K562 (cell line): ENCODE results near the gene WDFY2. TPM values are rescaled to one million over a fixed set of nuclear protein-coding genes. Genes with fewer than 3 reads are reported as not detected.

ENCODE experiments used
- ATAC-seq: fragments of 200-7000 bp; cut with Tn5 transposase; 3 replicates; pipeline ENCODE4 v1.9.1; 2020; ENCODE audit warnings: moderate library complexity
- BruUV-seq: library from RNA; stranded (reverse); fragments of 400-500 nt; replicated peaks from 2 replicates; lab custom pipeline; 2021; lab: Mats Ljungman, UMichigan
- CTCF ChIA-PET: fragments of 300-600 bp; formaldehyde crosslinking; extraction: SDS; loops from one replicate; lab custom pipeline; 2021; ENCODE audit warnings: low intra/inter-chr PET ratio; lab: Yijun Ruan, JAX
- POLR2A ChIA-PET: fragments of 300-600, 350-650 bp; sonication (Branson Sonifier 250); formaldehyde crosslinking; extraction: SDS; loops from one replicate; lab custom pipeline; 2021; ENCODE audit warnings: antibody characterized with exemption, inconsistent platforms; lab: Yijun Ruan, JAX
- DNase-seq, 4 experiments: peaks; one replicate each; pipeline versions ENCODE4 v3.0.0 to v3.0.0-alpha.2; 2011 to 2018; ENCODE audit warnings: low spot score in 3 of 4, mixed read lengths in 3 of 4; ENCODE audit errors: extremely low read depth in 1 of 4
- FAIRE-seq: peaks from 2 replicates; lab custom pipeline; 2011; peaks lifted over from hg19 to GRCh38; lab: Jason Lieb, UNC
- H2AFZ ChIP-seq: 2 replicates; pipeline ENCODE4 v1.6.0; 2011; ENCODE audit warnings: low read depth, low read length, control low read depth, inconsistent platforms
- H3K27ac ChIP-seq: fragments of 200-600 bp; 3 replicates; pipeline ENCODE4 v1.8.0; 2011; ENCODE audit warnings: low read depth, mild to moderate bottlenecking, control low read depth, inconsistent platforms, low read length, moderate library complexity, mixed read lengths; ENCODE audit errors: extremely low read depth
- H3K27me3 ChIP-seq, 2 experiments: fragments of 300-600 bp in 1 of 2; 2 replicates in 1 of 2; 3 replicates in 1 of 2; pipeline versions ENCODE4 v1.6.0 to v1.8.0; 2011; ENCODE audit warnings: inconsistent platforms in 2 of 2, low read length in 2 of 2, mild to moderate bottlenecking in 1 of 2, mixed read lengths in 1 of 2, moderate library complexity in 1 of 2; ENCODE audit not compliant: control insufficient read depth in 2 of 2, insufficient read depth in 2 of 2
- H3K36me3 ChIP-seq: fragments of 300-600 bp; 3 replicates; pipeline ENCODE4 v1.8.0; 2011; ENCODE audit warnings: mild to moderate bottlenecking, low read length, inconsistent platforms; ENCODE audit not compliant: control insufficient read depth, insufficient read depth
- H3K4me1 ChIP-seq, 2 experiments: fragments of 200-600 bp in 1 of 2; replicated peaks in 1 of 2; 2 replicates in 1 of 2; 3 replicates in 1 of 2; pipeline versions ENCODE4 v1.5.1 to v1.8.0; 2011; ENCODE audit warnings: inconsistent platforms in 2 of 2, low read length in 2 of 2, mild to moderate bottlenecking in 1 of 2, mixed read lengths in 1 of 2, moderate library complexity in 1 of 2; ENCODE audit not compliant: control insufficient read depth in 2 of 2, insufficient read depth in 2 of 2
- H3K4me2 ChIP-seq: 2 replicates; pipeline ENCODE4 v1.6.1; 2011; ENCODE audit warnings: low read length, control low read depth, inconsistent platforms, mixed read lengths; ENCODE audit not compliant: insufficient read depth
- H3K4me3 ChIP-seq: fragments of 200-600 bp; sonication (generic), shearing (Covaris generic); 2 replicates; pipeline ENCODE4 v1.5.1; 2016; ENCODE audit warnings: control low read depth, inconsistent platforms
- H3K79me2 ChIP-seq: fragments of 200-600 bp; 3 replicates; pipeline ENCODE4 v1.8.0; 2011; ENCODE audit warnings: low read length, inconsistent platforms; ENCODE audit not compliant: control insufficient read depth, insufficient read depth
- H3K9ac ChIP-seq, 2 experiments: 2 replicates each; pipeline versions ENCODE4 v1.6.0 to v1.6.1; 2011; ENCODE audit warnings: low read depth in 2 of 2, low read length in 2 of 2, control low read depth in 1 of 2, inconsistent platforms in 1 of 2, mild to moderate bottlenecking in 1 of 2, mixed read lengths in 1 of 2; ENCODE audit not compliant: insufficient read depth in 1 of 2
- H3K9me1 ChIP-seq: one replicate; pipeline ENCODE4 v1.6.0; 2011; ENCODE audit warnings: inconsistent platforms, mild to moderate bottlenecking, low read length, moderate library complexity; ENCODE audit not compliant: control insufficient read depth, insufficient read depth
- H3K9me3 ChIP-seq: replicated peaks from 2 replicates; pipeline ENCODE4 v1.5.1; 2011; ENCODE audit warnings: low read depth, low read length, inconsistent platforms; ENCODE audit not compliant: control insufficient read depth, insufficient read depth
- H4K20me1 ChIP-seq: replicated peaks from 2 replicates; pipeline ENCODE4 v1.6.1; 2011; ENCODE audit warnings: low read length, inconsistent platforms, mixed read lengths; ENCODE audit not compliant: control insufficient read depth, insufficient read depth
- CEBPZ ChIP-seq: fragments of 150-350 bp; IDR thresholded peaks from 2 replicates; pipeline ENCODE4 v1.6.1; 2014; ENCODE audit warnings: low read depth, mild to moderate bottlenecking, low read length, borderline replicate concordance
- CHD2 ChIP-seq: IDR thresholded peaks from 2 replicates; pipeline ENCODE4 v1.6.1; 2011; ENCODE audit warnings: low read depth, low read length
- JUNB ChIP-seq: fragments of 450-650 bp; formaldehyde crosslinking; conservative IDR thresholded peaks from 2 replicates; pipeline ENCODE4 v1.4.0; 2020; ENCODE audit warnings: mild to moderate bottlenecking
- POLR2G ChIP-seq: fragments of 200-400 bp; formaldehyde crosslinking; IDR thresholded peaks from 2 replicates; pipeline ENCODE4 v1.6.1; 2017; ENCODE audit warnings: low read depth, mild to moderate bottlenecking, antibody characterized with exemption, low read length, moderate library complexity
- RBM22 ChIP-seq: fragments of 200-400 bp; formaldehyde crosslinking; IDR thresholded peaks from 2 replicates; pipeline ENCODE4 v1.6.1; 2018; ENCODE audit warnings: low read length, low read depth; ENCODE audit not compliant: poor library complexity, severe bottlenecking
- TAF7 ChIP-seq: fragments of 450-650 bp; IDR thresholded peaks from 2 replicates; pipeline ENCODE4 v1.6.1; 2016; ENCODE audit warnings: missing genetic modification characterization, missing compliant biosample characterization
- XRCC5 ChIP-seq: fragments of 200-400 bp; formaldehyde crosslinking; IDR thresholded peaks from 2 replicates; pipeline ENCODE4 v1.6.1; 2017; ENCODE audit warnings: low read depth, mild to moderate bottlenecking, low read length
- ZNF551 ChIP-seq: fragments of 250-450 bp; sonication (Bioruptor Pico); IDR thresholded peaks from 2 replicates; pipeline ENCODE4 v1.5.0; 2021; ENCODE audit warnings: mild to moderate bottlenecking, moderate library complexity
- WGBS: fragments of 100-300 bp; shearing (Covaris generic); methylation state at CpG from one replicate; pipeline ENCODE4 v1.1.6; 2016; ENCODE audit warnings: low coverage, mixed read lengths; ENCODE audit not compliant: insufficient coverage; ENCODE audit errors: missing lambda C conversion rate; 5-methylcytosine and 5-hydroxymethylcytosine counted together
- in situ Hi-C: fragments of 300-500 bp; cut with MboI; formaldehyde crosslinking; loops from 4 replicates; pipeline ENCODE4 v1.15.0; 2018; ENCODE audit warnings: inconsistent platforms, mixed read lengths
- intact Hi-C: fragments of 100-400 bp; cut with micrococcal nuclease; formaldehyde crosslinking; loops from 2 replicates; pipeline ENCODE4 v1.14.2; 2022
- polyA plus RNA-seq, 8 experiments: library from polyadenylated mRNA; depleted of rRNA in 4 of 8; stranded (reverse) in 5 of 8; unstranded in 3 of 8; fragments of >200 nt; fragmentation: Nextera tagmentation in 2 of 8; fragmentation: Illumina TruSeq in 1 of 8; extraction: Ambion mirVana in 2 of 8; extraction: Trizol in 1 of 8; gene quantifications; 2 replicates each; pipeline versions ENCODE4 v1.2.1 to v1.2.3, GENCODE V29; 2011 to 2014; ENCODE audit warnings: inconsistent platforms in 1 of 8, missing spikeins in 1 of 8
- total RNA-seq, 7 experiments: library from RNA; depleted of rRNA in 6 of 7; stranded (reverse); fragments of >200 nt in 6 of 7; fragmentation: Illumina TruSeq in 2 of 7; extraction: Trizol in 2 of 7; gene quantifications; 2 replicates each; pipeline versions ENCODE4 v1.2.1 to v1.2.3, GENCODE V29; 2011 to 2021; ENCODE audit warnings: low replicate concordance in 1 of 7

WDFY2 gene
- total and polyA plus RNA-seq, 9 of the 15 experiments (the other 6 are each of a cell fraction or from before 2014, with no cell fraction given): 0.66 to 6.4 (median 4.4) TPM

- FAIRE-seq (no peak), DNase-seq (no peak), ATAC-seq (no peak; the same call in 2 of the 3 replicates)
- Histone ChIP-seq H3K27ac (no peak overlapping the region), H3K4me1 (peaks cover 0 to 3% of the 10 kb centered on the region in 2 experiments; a peak in 2 of 5 replicates), H3K36me3 (no peaks in the 10 kb centered on the region), H3K9me1 (no peaks in the 10 kb centered on the region), H3K27me3 (no peaks in the 10 kb centered on the region), H3K79me2 (no peaks in the 10 kb centered on the region), H3K9me3 (no peaks in the 10 kb centered on the region), H2AFZ (no peak overlapping the region), H4K20me1 (no peaks in the 10 kb centered on the region), H3K9ac (no peak overlapping the region), H3K4me2 (no peak overlapping the region), H3K4me3 (no peak overlapping the region)
- no TSS peak for BruUV-seq
- in situ Hi-C loops (no loop called here), intact Hi-C loops (no loop called here)
- TF ChIP-seq POLR2G (peak; percentile 48), TAF7 (no peak), CEBPZ (no peak), XRCC5 (no peak), ZNF551 (CRISPR knock-in tag) (no peak), RBM22 (peak; percentile 9), JUNB (CRISPR knock-in tag) (no peak), CHD2 (no peak)
- ChIA-PET CTCF (no interaction called here), POLR2A (interaction anchor here (2.0 kb wide), 1 partner anchor 10 kb away, joined by 4 read pairs; no protein-coding TSS in a partner anchor)
- 73% methylated on average over 6 of the region's 19 CpGs for WGBS
Observed at GRCh38 chr13:51768976-51769375, 184.7 kb downstream of the WDFY2 start.
